AG04449 (cell line): ENCODE data around the gene AFF3.
"Not testable (repeated sequence)": the region's sequence is repeated elsewhere in the genome, so short reads cannot be mapped to it uniquely, and the experiment has no call there.

Experiments
- CTCF ChIA-PET: fragments of 350-600 bp; formaldehyde crosslinking; extraction: SDS; loops from one replicate; lab custom pipeline; 2021; ENCODE audit warnings: antibody characterized with exemption; lab: Yijun Ruan, JAX
- POLR2A ChIA-PET: fragments of 400-600, 350-600 bp; formaldehyde crosslinking; extraction: SDS; loops from one replicate; lab custom pipeline; 2020; ENCODE audit warnings: antibody characterized with exemption, inconsistent platforms; lab: Yijun Ruan, JAX
- DNase-seq: peaks from one replicate; pipeline ENCODE4 v3.0.0-alpha.2; 2010; ENCODE audit warnings: low read depth, low spot score
- H3K4me3 ChIP-seq: 2 replicates; pipeline ENCODE4 v1.5.1; 2011; ENCODE audit warnings: low read depth, mild to moderate bottlenecking, control low read depth, low read length
- TF ChIP-seq, protein P1 (sequence below): IDR thresholded peaks from one replicate; pipeline ENCODE4 v1.5.1; 2011; ENCODE audit warnings: mild to moderate bottlenecking, moderate library complexity, low read length, control low read depth, inconsistent platforms; ENCODE audit not compliant: insufficient read depth; ENCODE audit errors: missing control alignments

AFF3 gene

DNA sequence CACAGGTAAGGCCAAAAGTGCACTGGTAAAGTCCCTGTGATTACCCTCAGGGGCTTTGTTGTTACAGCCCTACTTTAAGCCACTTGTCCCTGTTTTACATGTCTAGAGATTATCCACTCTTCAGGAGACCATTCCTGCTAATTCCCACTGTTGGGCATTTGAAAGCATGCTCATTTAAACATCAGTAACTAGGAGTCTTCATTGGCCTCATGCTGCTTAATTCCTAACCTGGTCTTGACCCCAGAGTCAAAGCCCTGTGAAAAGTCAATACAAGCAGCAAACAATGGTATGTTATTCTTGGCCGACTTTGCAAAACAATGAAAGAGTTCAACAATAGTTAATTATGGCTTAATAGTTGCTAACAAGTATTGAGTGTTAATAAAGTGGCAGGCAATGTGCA lies 23.2 kb downstream of the AFF3 start:
- CTCF ChIA-PET = no interaction called here
- no peak overlapping the region for H3K4me3 ChIP-seq
- DNase-seq = no peak
- TF ChIP-seq, protein P1, sequence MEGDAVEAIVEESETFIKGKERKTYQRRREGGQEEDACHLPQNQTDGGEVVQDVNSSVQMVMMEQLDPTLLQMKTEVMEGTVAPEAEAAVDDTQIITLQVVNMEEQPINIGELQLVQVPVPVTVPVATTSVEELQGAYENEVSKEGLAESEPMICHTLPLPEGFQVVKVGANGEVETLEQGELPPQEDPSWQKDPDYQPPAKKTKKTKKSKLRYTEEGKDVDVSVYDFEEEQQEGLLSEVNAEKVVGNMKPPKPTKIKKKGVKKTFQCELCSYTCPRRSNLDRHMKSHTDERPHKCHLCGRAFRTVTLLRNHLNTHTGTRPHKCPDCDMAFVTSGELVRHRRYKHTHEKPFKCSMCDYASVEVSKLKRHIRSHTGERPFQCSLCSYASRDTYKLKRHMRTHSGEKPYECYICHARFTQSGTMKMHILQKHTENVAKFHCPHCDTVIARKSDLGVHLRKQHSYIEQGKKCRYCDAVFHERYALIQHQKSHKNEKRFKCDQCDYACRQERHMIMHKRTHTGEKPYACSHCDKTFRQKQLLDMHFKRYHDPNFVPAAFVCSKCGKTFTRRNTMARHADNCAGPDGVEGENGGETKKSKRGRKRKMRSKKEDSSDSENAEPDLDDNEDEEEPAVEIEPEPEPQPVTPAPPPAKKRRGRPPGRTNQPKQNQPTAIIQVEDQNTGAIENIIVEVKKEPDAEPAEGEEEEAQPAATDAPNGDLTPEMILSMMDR = no peak
- POLR2A ChIA-PET = no interaction called here

DNA sequence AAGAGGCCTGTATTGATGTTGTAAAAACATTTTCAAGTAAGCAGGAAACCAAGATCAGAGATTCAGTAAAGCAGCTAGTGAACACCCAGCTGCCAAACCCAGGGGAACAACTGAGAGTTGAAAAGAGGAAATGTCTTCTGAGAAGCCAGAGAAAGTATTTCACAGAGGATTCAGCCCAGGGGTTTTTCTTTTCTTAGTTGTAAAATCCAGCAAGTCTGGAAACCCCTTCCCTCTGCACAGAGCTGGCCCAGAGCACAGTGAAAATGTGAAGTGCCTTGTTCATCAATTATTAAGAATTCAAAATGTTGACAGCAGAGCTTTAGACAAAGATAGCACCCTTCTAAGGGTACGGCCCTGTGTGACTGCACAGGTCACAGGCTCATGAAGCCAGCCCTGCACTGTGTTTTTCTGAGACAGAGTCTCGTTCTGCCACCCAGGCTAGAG lies 28.4 kb downstream of the AFF3 start:
- POLR2A ChIA-PET = no interaction called here
- TF ChIP-seq, protein P1 = no peak
- no peak for DNase-seq
- CTCF ChIA-PET = no interaction called here
- H3K4me3 ChIP-seq = no peak overlapping the region

GRCh38 chr2:100110614-100111000 lies 31.8 kb downstream of the AFF3 start:
- CTCF ChIA-PET = no interaction called here
- no peak for DNase-seq
- TF ChIP-seq, protein P1 = no peak

GRCh38 chr2:100109986-100110613 lies 32.3 kb downstream of the AFF3 start:
- no peak for DNase-seq
- CTCF ChIA-PET = no interaction called here
- TF ChIP-seq, protein P1 = no peak
- POLR2A ChIA-PET = no interaction called here
- no peak overlapping the region for H3K4me3 ChIP-seq

More at GRCh38 chr2:100110614-100111000, 31.8 kb downstream of the AFF3 start:
- no peak overlapping the region for H3K4me3 ChIP-seq
- POLR2A ChIA-PET = no interaction called here

GRCh38 chr2:100108648-100109020 lies 33.8 kb downstream of the AFF3 start:
- DNase-seq, H3K4me3 ChIP-seq, CTCF ChIA-PET: not testable (repeated sequence)
- POLR2A ChIA-PET = interaction anchor here (0.6 kb wide), 1 partner anchor 44 kb away, joined by 5 read pairs; no protein-coding TSS in a partner anchor

DNA sequence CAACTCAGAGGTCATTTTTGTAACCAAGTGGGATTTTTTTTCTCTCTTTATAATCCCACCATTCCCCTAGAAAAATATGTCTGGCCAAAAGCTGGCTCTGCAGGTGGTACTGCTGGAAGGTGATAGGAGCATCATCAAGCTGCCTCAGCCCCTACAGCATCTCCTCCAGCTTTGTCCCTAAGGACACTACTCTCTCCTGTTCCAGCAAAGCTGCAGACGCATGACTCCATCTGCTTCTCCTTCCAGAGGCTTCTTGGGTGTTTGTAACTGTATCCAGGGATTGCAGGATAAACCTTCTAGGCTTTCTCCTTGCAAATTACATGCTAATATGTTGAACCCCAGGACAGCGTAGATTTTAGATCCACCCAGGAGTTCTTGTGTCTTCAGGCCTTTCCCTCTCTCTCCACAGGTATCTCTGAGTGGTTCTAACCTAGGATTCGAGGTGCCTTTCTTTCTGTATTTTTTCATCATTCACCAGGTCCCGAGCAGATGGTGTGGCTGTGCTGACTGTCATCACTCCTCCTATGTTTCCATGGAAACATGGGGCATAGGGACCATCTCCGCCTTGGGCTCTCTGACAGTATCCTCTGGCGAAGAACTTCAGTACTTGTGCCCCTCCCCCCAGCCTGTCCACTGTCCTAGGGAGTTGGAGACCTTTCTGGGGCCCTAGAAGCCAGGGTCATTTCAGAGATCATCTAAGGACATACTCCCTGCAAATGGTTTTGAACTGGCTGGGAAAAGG lies 34.3 kb downstream of the AFF3 start:
- no peak for DNase-seq
- CTCF ChIA-PET = no interaction called here
- POLR2A ChIA-PET = no interaction called here
- H3K4me3 ChIP-seq = no peak overlapping the region
- TF ChIP-seq, protein P1 = no peak

DNA sequence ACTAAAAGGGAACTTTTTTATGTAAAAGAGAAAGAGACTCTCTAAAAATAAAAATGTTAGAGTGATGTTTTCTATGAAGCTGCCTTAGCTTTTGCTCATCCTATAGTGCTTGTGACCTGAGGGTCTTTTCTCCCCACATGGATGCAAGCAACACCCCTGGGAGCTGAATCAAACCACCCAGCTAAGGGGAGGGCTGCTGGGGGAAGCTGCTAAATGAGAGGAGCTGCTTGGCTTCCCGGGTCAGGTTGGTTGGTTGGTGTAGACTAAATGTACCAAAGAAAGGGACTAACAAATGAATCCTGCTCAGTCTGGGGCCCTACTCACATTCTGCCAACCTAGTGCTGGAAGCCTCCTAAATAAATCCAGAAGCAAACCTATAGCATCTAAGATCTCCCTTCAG lies 35.0 kb downstream of the AFF3 start:
- TF ChIP-seq, protein P1 = no peak
- POLR2A ChIA-PET = no interaction called here
- H3K4me3 ChIP-seq = no peak overlapping the region
- no peak for DNase-seq
- CTCF ChIA-PET = no interaction called here
